DND-41 (cell line): ENCODE measurements around the gene POU2AF2.

Source experiments
- CTCF ChIP-seq: IDR thresholded peaks from 2 replicates; pipeline ENCODE4 v1.5.1; 2012; ENCODE audit warnings: borderline replicate concordance, low read length, moderate library complexity, mild to moderate bottlenecking; ENCODE audit not compliant: poor library complexity, severe bottlenecking; ENCODE audit errors: extremely low read depth
- EZH2 ChIP-seq: IDR thresholded peaks from 3 replicates; pipeline ENCODE4 v1.6.1; 2012; ENCODE audit warnings: borderline replicate concordance, low read depth, mild to moderate bottlenecking, moderate library complexity, low read length, inconsistent platforms; ENCODE audit not compliant: severe bottlenecking

- TF ChIP-seq CTCF (no peak), EZH2 (no peak)
Observed at GRCh38 chr11:111320728-111321568, 75.4 kb downstream of the POU2AF2 start.
